Measurements from ENCODE around the gene UCHL3. TPM values are rescaled to one million over a fixed set of nuclear protein-coding genes. Genes with fewer than 3 reads are reported as not detected.

The UCHL3 gene
- total and polyA plus RNA-seq, 9 of the 15 experiments (the other 6 are each of a cell fraction or from before 2014, with no cell fraction given) = 42.2 to 112 (median 85.4) TPM

- TF ChIP-seq KAT8 (IDR thresholded peaks at IDR 0.05; ENCODE audit: low read depth) = no peak
- TF ChIP-seq FOXO4 (CRISPR knock-in tag; IDR thresholded peaks at IDR 0.05) = no peak
- no peak for TF ChIP-seq SMARCB1 (IDR thresholded peaks at IDR 0.05; ENCODE audit: insufficient read length, low read depth)
- no peak for TF ChIP-seq NR2F6 (CRISPR knock-in tag; IDR thresholded peaks at IDR 0.05)
- no peak for TF ChIP-seq DPF2 (IDR thresholded peaks at IDR 0.05)
- peak; percentile 85 for TF ChIP-seq TCF7L2 (IDR thresholded peaks at IDR 0.05; ENCODE audit: low read depth, low read length)
- no peak for TF ChIP-seq SIN3B (IDR thresholded peaks at IDR 0.05; ENCODE audit: low read depth)
- 0 out of 2 replicates have a peak, but pooled peaks have one; percentile 37 for TF ChIP-seq HNRNPL (IDR thresholded peaks at IDR 0.05; ENCODE audit: low read depth, low read length)
- no peak for TF ChIP-seq SNAPC5 (CRISPR knock-in tag; IDR thresholded peaks at IDR 0.05)
- TF ChIP-seq NR2C1 (IDR thresholded peaks at IDR 0.05) = no peak
- TF ChIP-seq NR2C1 (tag; IDR thresholded peaks at IDR 0.05) = no peak
- peak; percentile 26; the same call in 1 of the 2 replicates for TF ChIP-seq ATF3 (IDR thresholded peaks at IDR 0.05)
- no peak for TF ChIP-seq ATF3 (CRISPR knock-in tag; conservative IDR thresholded peaks at IDR 0.05)
- TF ChIP-seq PRDM10 (IDR thresholded peaks at IDR 0.05; ENCODE audit: partially characterized antibody) = peak; percentile 100
- TF ChIP-seq ZNF518B (CRISPR knock-in tag; IDR thresholded peaks at IDR 0.05) = no peak
- no peak for TF ChIP-seq ZSCAN29 (IDR thresholded peaks at IDR 0.05)
- no peak for TF ChIP-seq IFI16 (CRISPR knock-in tag; IDR thresholded peaks at IDR 0.05)
- TF ChIP-seq POLR2H (tag; IDR thresholded peaks at IDR 0.05; ENCODE audit: low read depth) = peak; percentile 3; the same call in 1 of the 2 replicates
- TF ChIP-seq HNRNPUL1 (IDR thresholded peaks at IDR 0.05; ENCODE audit: low read length) = no peak
These were observed 11.9 kb upstream of the UCHL3 start, which contains the start of gene COMMD6 (continued) for GRCh38 chr13:75537401-75538365.

All from K562 (cell line).